Endodermal cell (in vitro differentiated cells): ENCODE results near the gene RNF121. TPM values are rescaled to one million over a fixed set of nuclear protein-coding genes. Genes with fewer than 3 reads are reported as not detected.

ENCODE experiments used
- DNase-seq: peaks from one replicate; pipeline ENCODE4 v3.0.0-alpha.2; 2017
- H3K27ac ChIP-seq: 2 replicates; pipeline ENCODE4 v1.5.1; 2013; ENCODE audit warnings: mild to moderate bottlenecking, low read depth, low read length, moderate library complexity
- H3K27me3 ChIP-seq: 2 replicates; pipeline ENCODE4 v1.6.1; 2013; ENCODE audit warnings: mild to moderate bottlenecking, low read length, moderate library complexity; ENCODE audit not compliant: insufficient read depth, control insufficient read depth, poor library complexity, severe bottlenecking
- H3K36me3 ChIP-seq: 2 replicates; pipeline ENCODE4 v1.7.0; 2013; ENCODE audit warnings: mild to moderate bottlenecking, low read length, moderate library complexity; ENCODE audit not compliant: control insufficient read depth, insufficient read depth
- H3K4me1 ChIP-seq: one replicate; pipeline ENCODE4 v1.7.0; 2013; ENCODE audit warnings: low read length; ENCODE audit not compliant: control insufficient read depth, insufficient read depth
- H3K4me3 ChIP-seq: 2 replicates; pipeline ENCODE4 v1.5.1; 2013; ENCODE audit warnings: mild to moderate bottlenecking, low read length, moderate library complexity
- H3K9ac ChIP-seq: 2 replicates; pipeline ENCODE4 v1.6.1; 2013; ENCODE audit warnings: mild to moderate bottlenecking, low read length, moderate library complexity; ENCODE audit not compliant: poor library complexity, severe bottlenecking; ENCODE audit errors: extremely low read depth
- H3K9me3 ChIP-seq: 2 replicates; pipeline ENCODE4 v1.6.1; 2013; ENCODE audit warnings: mild to moderate bottlenecking, low read length, moderate library complexity; ENCODE audit not compliant: control insufficient read depth
- H3K27ac Mint-ChIP-seq: 2 replicates; pipeline ENCODE4 v1.8.0; 2020; ENCODE audit warnings: mixed read lengths
- H3K27me3 Mint-ChIP-seq: 2 replicates; pipeline ENCODE4 v1.8.0; 2021; ENCODE audit warnings: mild to moderate bottlenecking, mixed read lengths; ENCODE audit not compliant: insufficient read depth
- H3K36me3 Mint-ChIP-seq: 2 replicates; pipeline ENCODE4 v1.8.0; 2020; ENCODE audit warnings: low read depth, mixed read lengths
- H3K4me1 Mint-ChIP-seq: 2 replicates; pipeline ENCODE4 v1.8.0; 2020; ENCODE audit warnings: mixed read lengths
- H3K4me3 Mint-ChIP-seq: 2 replicates; pipeline ENCODE4 v1.8.0; 2020; ENCODE audit warnings: mild to moderate bottlenecking, moderate library complexity, mixed read lengths
- H3K9me3 Mint-ChIP-seq: 2 replicates; pipeline ENCODE4 v1.8.0; 2020; ENCODE audit warnings: mild to moderate bottlenecking, mixed read lengths
- CTCF ChIP-seq: fragments of 200-600 bp; sonication (generic); conservative IDR thresholded peaks from 2 replicates; pipeline ENCODE4 v1.5.0; 2021; ENCODE audit warnings: antibody characterized with exemption, mild to moderate bottlenecking
- WGBS, 2 experiments: methylation state at CpG; one replicate each; pipeline versions ENCODE4 v1.1.5 to v1.1.7; 2013; ENCODE audit warnings: missing lambda C conversion rate in 2 of 2, mixed read lengths in 1 of 2; ENCODE audit not compliant: insufficient coverage in 1 of 2, insufficient read length in 1 of 2; 5-methylcytosine and 5-hydroxymethylcytosine counted together
- total RNA-seq, 2 donors: library from RNA; stranded (reverse); fragmentation: NEBNext Ultra II Directional in 1 of 2; extraction: Animal tissue kit (Norgen Biotek cat#: 25700) in 1 of 2; gene quantifications; 2 replicates in 1 of 2; 3 replicates in 1 of 2; pipeline ENCODE4 v1.2.1, GENCODE V29; 2021

Gene RNF121
- total RNA-seq, 2 donors from 2014 or later, result 50.9 to 52.2 TPM

DNA sequence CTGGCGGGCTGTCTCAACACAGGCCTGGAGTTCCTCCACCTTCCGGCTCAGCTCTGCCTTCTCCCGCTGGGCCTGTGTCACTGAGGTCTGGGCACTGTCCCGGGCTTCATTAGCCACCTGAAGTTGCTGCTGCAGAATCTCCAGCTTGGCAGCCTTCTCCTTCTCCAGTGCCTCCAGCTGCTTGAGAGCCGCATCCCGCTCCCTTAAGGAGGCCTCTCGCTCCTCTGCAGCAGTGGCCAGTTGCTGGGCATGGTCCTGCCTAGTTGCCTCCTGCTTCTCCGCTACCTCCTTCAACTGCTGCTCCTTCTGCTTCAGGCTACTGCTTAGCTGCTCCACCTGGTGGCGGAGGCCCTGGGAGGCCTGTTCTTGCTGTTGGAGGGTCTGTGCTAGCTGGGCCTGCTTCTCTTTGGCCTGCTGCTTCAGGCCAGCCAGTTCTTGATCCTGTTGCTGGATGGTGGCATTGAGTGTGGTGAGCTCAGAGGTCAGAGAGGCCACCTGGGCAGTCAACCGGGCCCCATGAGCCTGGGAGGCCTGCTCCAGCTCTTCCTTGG lies 86.7 kb downstream of the RNF121 start:
- Mint-ChIP-seq H3K36me3 (peaks cover 91% of the 10 kb centered on the region), H3K4me1 (no peaks in the 10 kb centered on the region), H3K27ac (no peak overlapping the region), H3K4me3 (no peak overlapping the region), H3K27me3 (no peaks in the 10 kb centered on the region), H3K9me3 (no peaks in the 10 kb centered on the region)
- peak; percentile 82 for TF ChIP-seq CTCF
- DNase-seq, result peak; percentile 89
- Histone ChIP-seq H3K27me3 (no peaks in the 10 kb centered on the region), H3K27ac (no peak overlapping the region), H3K9ac (no peak overlapping the region), H3K36me3 (peaks cover 93% of the 10 kb centered on the region), H3K9me3 (no peaks in the 10 kb centered on the region), H3K4me3 (no peak overlapping the region), H3K4me1 (no peaks in the 10 kb centered on the region)
- 90 to 97% methylated on average over 7 to 10 of the region's 10 CpGs for WGBS, 2 experiments

GRCh38 chr11:72018171-72018570 lies 89.3 kb downstream of the RNF121 start:
- H3K4me3 Mint-ChIP-seq, result no peak overlapping the region
- H3K36me3 Mint-ChIP-seq, result peaks cover 91% of the 10 kb centered on the region
- no peak for DNase-seq
- WGBS, 2 experiments, result 98 to 100% methylated on average over 2 to 9 of the region's 9 CpGs
- no peaks in the 10 kb centered on the region for H3K4me1 Mint-ChIP-seq
- no peaks in the 10 kb centered on the region for H3K27me3 ChIP-seq
- no peak overlapping the region for H3K27ac ChIP-seq
- no peaks in the 10 kb centered on the region for H3K9me3 Mint-ChIP-seq
- no peak overlapping the region for H3K4me3 ChIP-seq
- H3K9me3 ChIP-seq, result no peaks in the 10 kb centered on the region
- peaks cover 98% of the 10 kb centered on the region for H3K36me3 ChIP-seq
- H3K27me3 Mint-ChIP-seq, result no peaks in the 10 kb centered on the region
- no peaks in the 10 kb centered on the region for H3K4me1 ChIP-seq
- peak overlapping the region; percentile 12 for H3K27ac Mint-ChIP-seq
- no peak overlapping the region for H3K9ac ChIP-seq
- no peak for TF ChIP-seq CTCF

DNA sequence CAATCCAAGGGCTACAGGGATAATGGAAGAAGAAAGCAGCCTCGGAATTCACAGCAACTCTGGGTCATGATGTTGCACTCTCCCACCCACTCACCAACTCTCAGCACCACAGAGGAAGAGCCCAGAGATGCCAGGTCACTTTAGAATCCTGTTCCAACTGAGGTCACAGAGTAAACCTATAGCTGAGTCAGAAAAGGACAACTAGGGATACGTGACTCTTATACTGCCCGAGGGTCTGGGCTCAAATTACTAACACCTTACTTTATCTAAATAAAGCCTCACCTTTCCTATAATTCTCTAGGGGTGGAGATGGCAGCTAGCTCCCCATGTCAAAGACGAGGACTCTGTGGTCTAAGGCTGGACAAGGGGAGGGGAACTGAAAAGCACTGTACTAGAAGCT lies 94.5 kb downstream of the RNF121 start:
- no peak for TF ChIP-seq CTCF
- Mint-ChIP-seq H3K36me3 (peaks cover 71% of the 10 kb centered on the region), H3K4me3 (no peak overlapping the region), H3K9me3 (no peaks in the 10 kb centered on the region), H3K4me1 (peaks cover 6% of the 10 kb centered on the region), H3K27me3 (no peaks in the 10 kb centered on the region), H3K27ac (no peak overlapping the region)
- WGBS, 2 experiments, result 97 to 100% methylated on average over 2 to 4 of the region's 4 CpGs
- no peak overlapping the region for H3K27ac ChIP-seq
- no peaks in the 10 kb centered on the region for H3K27me3 ChIP-seq
- peaks cover 81% of the 10 kb centered on the region for H3K36me3 ChIP-seq
- H3K9ac ChIP-seq, result no peak overlapping the region
- DNase-seq, result no peak
- no peaks in the 10 kb centered on the region for H3K4me1 ChIP-seq
- H3K4me3 ChIP-seq, result no peak overlapping the region
- no peaks in the 10 kb centered on the region for H3K9me3 ChIP-seq
